Gastrocnemius medialis (tissue), 4 donors: ENCODE measurements around the gene FCRL3. TPM values are rescaled to one million over a fixed set of nuclear protein-coding genes. Genes with fewer than 3 reads are reported as not detected.

Experiments
- ATAC-seq, 2 donors: fragments of 150-250 bp; one replicate each; pipeline ENCODE4 v1.9.1; 2016
- DNase-seq, 2 donors: peaks; one replicate each; pipeline ENCODE4 v3.0.0-alpha.2; 2019
- H3K27ac ChIP-seq, 4 donors: fragments of 200-600 bp; sonication (generic); 1 replicate in 1 of 4; 2 replicates in 3 of 4; pipeline ENCODE4 v1.5.1; 2016 to 2018; ENCODE audit warnings: mild to moderate bottlenecking in 2 of 4, moderate library complexity in 1 of 4
- H3K27me3 ChIP-seq, 3 donors: fragments of 200-600 bp; sonication (generic) in 2 of 3; 1 replicate in 1 of 3; 2 replicates in 2 of 3; pipeline versions ENCODE4 v1.5.1 to v1.6.0; 2016 to 2019; ENCODE audit warnings: mild to moderate bottlenecking in 1 of 3, moderate library complexity in 1 of 3
- H3K36me3 ChIP-seq, 2 donors: fragments of 200-600 bp; sonication (generic) in 1 of 2; one replicate each; pipeline ENCODE4 v1.5.1; 2017 to 2018
- H3K4me1 ChIP-seq, 2 donors: fragments of 200-600 bp; sonication (generic) in 1 of 2; one replicate each; pipeline ENCODE4 v1.5.1; 2016 to 2017; ENCODE audit warnings: mild to moderate bottlenecking in 2 of 2
- H3K4me3 ChIP-seq, 4 donors: fragments of 200-600 bp; sonication (generic) in 3 of 4; 1 replicate in 1 of 4; 2 replicates in 3 of 4; pipeline ENCODE4 v1.5.1; 2016 to 2019; ENCODE audit warnings: mild to moderate bottlenecking in 2 of 4
- H3K9me3 ChIP-seq, 3 donors: fragments of 200-600 bp; sonication (generic) in 2 of 3; 1 replicate in 1 of 3; 2 replicates in 2 of 3; pipeline ENCODE4 v1.5.1; 2016 to 2019
- CTCF ChIP-seq, 5 experiments: fragments of 450-650 bp in 3 of 5; fragments of 200-600 bp in 2 of 5; sonication (generic) in 2 of 5; IDR thresholded peaks in 4 of 5; conservative IDR thresholded peaks in 1 of 5; 1 replicate in 4 of 5; 2 replicates in 1 of 5; pipeline ENCODE4 v1.5.1; 2016 to 2019; ENCODE audit warnings: antibody characterized with exemption in 5 of 5, mild to moderate bottlenecking in 3 of 5, moderate library complexity in 3 of 5
- POLR2A ChIP-seq, 2 donors: fragments of 450-650 bp; IDR thresholded peaks; one replicate each; pipeline ENCODE4 v1.6.1; 2017; ENCODE audit warnings: antibody characterized with exemption in 2 of 2, mild to moderate bottlenecking in 2 of 2, moderate library complexity in 2 of 2
- in situ Hi-C, 4 donors: fragments of 200-750 bp; cut with MboI; loops; one replicate each; pipeline versions ENCODE4 v1.15.0 to v1.8.0; 2017; ENCODE audit warnings: low sequenced_read_pairs in 4 of 4
- intact Hi-C: fragments of 100-400 bp; cut with DNase I; formaldehyde crosslinking; loops from one replicate; pipeline ENCODE4 v1.15.1; 2023; ENCODE audit warnings: low total_unique reads
- total RNA-seq, 4 donors: library from RNA; depleted of rRNA; stranded (reverse); fragments of >200 nt; gene quantifications; one replicate each; pipeline versions ENCODE4 v1.1.0 to v1.2.3, GENCODE V29; 2016

Gene FCRL3
- total RNA-seq, 4 donors from 2014 or later: not detected

DNA sequence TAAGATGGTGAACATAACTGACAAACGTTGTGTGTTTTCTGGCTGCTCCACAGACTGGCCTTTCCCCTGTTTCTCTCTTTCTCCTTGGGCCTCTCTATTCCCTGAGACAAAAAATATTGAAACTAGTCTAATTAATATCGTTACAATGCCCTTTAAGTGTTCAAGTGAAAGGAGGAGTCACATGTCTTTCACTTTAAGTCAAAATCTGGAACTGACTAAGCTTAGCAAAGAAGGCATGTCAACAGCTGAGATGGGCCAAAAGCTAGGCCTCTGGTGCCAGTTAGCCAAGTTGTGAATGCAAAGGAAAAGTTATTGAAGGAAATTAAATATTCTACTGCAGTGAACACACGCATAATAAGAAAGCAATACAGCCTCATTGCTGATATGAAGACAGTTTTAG lies 32.2 kb upstream of the FCRL3 start:
- H3K9me3 ChIP-seq: no peaks in the 10 kb centered on the region
- intact Hi-C loops: no loop called here
- H3K27ac ChIP-seq: no peak overlapping the region
- DNase-seq (no peak), ATAC-seq (no peak)
- no peak overlapping the region for H3K4me3 ChIP-seq
- no peaks in the 10 kb centered on the region for H3K36me3 ChIP-seq
- H3K4me1 ChIP-seq: no peaks in the 10 kb centered on the region
- in situ Hi-C loops: no loop called here
- no peaks in the 10 kb centered on the region for H3K27me3 ChIP-seq
- TF ChIP-seq POLR2A (IDR thresholded peaks at IDR 0.05): no peak
- no peak for TF ChIP-seq CTCF (IDR thresholded peaks at IDR 0.05 in 4 of 5, conservative IDR thresholded peaks at IDR 0.05 in 1 of 5)

GRCh38 chr1:157725221-157725577 lies 24.6 kb upstream of the FCRL3 start:
- in situ Hi-C loops: no loop called here

GRCh38 chr1:157724537-157725220 lies 24.1 kb upstream of the FCRL3 start:
- no peak overlapping the region for H3K4me3 ChIP-seq
- in situ Hi-C loops (no loop called here), intact Hi-C loops (no loop called here)
- ATAC-seq (no peak), DNase-seq (no peak)
- no peaks in the 10 kb centered on the region for H3K9me3 ChIP-seq
- TF ChIP-seq CTCF (IDR thresholded peaks at IDR 0.05 in 4 of 5, conservative IDR thresholded peaks at IDR 0.05 in 1 of 5): no peak
- no peak for TF ChIP-seq POLR2A (IDR thresholded peaks at IDR 0.05)
- no peak overlapping the region for H3K27ac ChIP-seq
- H3K27me3 ChIP-seq: no peaks in the 10 kb centered on the region
- H3K4me1 ChIP-seq: no peaks in the 10 kb centered on the region
- no peaks in the 10 kb centered on the region for H3K36me3 ChIP-seq

More at GRCh38 chr1:157725221-157725577, 24.6 kb upstream of the FCRL3 start:
- Histone ChIP-seq H3K9me3 (no peaks in the 10 kb centered on the region), H3K4me3 (no peak overlapping the region), H3K27ac (no peak overlapping the region), H3K36me3 (no peaks in the 10 kb centered on the region), H3K4me1 (no peaks in the 10 kb centered on the region), H3K27me3 (no peaks in the 10 kb centered on the region)
- intact Hi-C loops: no loop called here
- ATAC-seq (no peak), DNase-seq (no peak)
- no peak for TF ChIP-seq POLR2A (IDR thresholded peaks at IDR 0.05)
- no peak for TF ChIP-seq CTCF (IDR thresholded peaks at IDR 0.05 in 4 of 5, conservative IDR thresholded peaks at IDR 0.05 in 1 of 5)

- no peak for DNase-seq
- Histone ChIP-seq H3K4me1 (no peaks in the 10 kb centered on the region), H3K27me3 (no peaks in the 10 kb centered on the region), H3K36me3 (no peaks in the 10 kb centered on the region), H3K27ac (no peak overlapping the region), H3K9me3 (no peaks in the 10 kb centered on the region), H3K4me3 (no peak overlapping the region)
- intact Hi-C loops: no loop called here
- no peak for TF ChIP-seq CTCF (IDR thresholded peaks at IDR 0.05 in 4 of 5, conservative IDR thresholded peaks at IDR 0.05 in 1 of 5)
- no peak for TF ChIP-seq POLR2A (IDR thresholded peaks at IDR 0.05)
- in situ Hi-C loops: no loop called here
- ATAC-seq: no peak
Observed at GRCh38 chr1:157723157-157723556, 22.6 kb upstream of the FCRL3 start.

- Histone ChIP-seq H3K27me3 (no peaks in the 10 kb centered on the region), H3K9me3 (no peaks in the 10 kb centered on the region), H3K36me3 (no peaks in the 10 kb centered on the region), H3K4me3 (no peak overlapping the region), H3K27ac (no peak overlapping the region), H3K4me1 (no peaks in the 10 kb centered on the region)
- in situ Hi-C loops (no loop called here), intact Hi-C loops (no loop called here)
- DNase-seq: no peak
- TF ChIP-seq POLR2A (IDR thresholded peaks at IDR 0.05) (no peak), CTCF (IDR thresholded peaks at IDR 0.05 in 4 of 5, conservative IDR thresholded peaks at IDR 0.05 in 1 of 5) (no peak)
- ATAC-seq: no peak
Observed at GRCh38 chr1:157721985-157722384, 21.4 kb upstream of the FCRL3 start.
